KOPT-K1 (cell line): ENCODE results near the gene SYK.
"Not testable (repeated sequence)": the region's sequence is repeated elsewhere in the genome, so short reads cannot be mapped to it uniquely, and the experiment has no call there.

Source experiments
- H3K27ac ChIP-seq: fragments of 200-600 bp; sonication (generic); 2 replicates; pipeline ENCODE4 v1.5.1; 2016; ENCODE audit warnings: antibody characterized with exemption, mild to moderate bottlenecking, low read depth, low read length; ENCODE audit not compliant: poor library complexity, severe bottlenecking
- H3K36me3 ChIP-seq: fragments of 200-600 bp; sonication (generic); 2 replicates; pipeline ENCODE4 v1.5.1; 2017; ENCODE audit warnings: antibody characterized with exemption, mild to moderate bottlenecking, low read length, moderate library complexity; ENCODE audit not compliant: insufficient read depth
- H3K9me3 ChIP-seq: fragments of 200-600 bp; sonication (generic); 2 replicates; pipeline ENCODE4 v1.5.1; 2017; ENCODE audit warnings: antibody characterized with exemption, low read length, mild to moderate bottlenecking; ENCODE audit not compliant: insufficient read depth, poor library complexity, severe bottlenecking

Gene SYK

GRCh38 chr9:90787771-90788460 is 13.7 kb upstream of the SYK start:
- H3K9me3 ChIP-seq, result no peaks in the 10 kb centered on the region
- no peak overlapping the region for H3K27ac ChIP-seq
- no peaks in the 10 kb centered on the region for H3K36me3 ChIP-seq

GRCh38 chr9:90788527-90788926 is 13.1 kb upstream of the SYK start:
- not testable (repeated sequence) for H3K27ac ChIP-seq, H3K36me3 ChIP-seq, H3K9me3 ChIP-seq

DNA sequence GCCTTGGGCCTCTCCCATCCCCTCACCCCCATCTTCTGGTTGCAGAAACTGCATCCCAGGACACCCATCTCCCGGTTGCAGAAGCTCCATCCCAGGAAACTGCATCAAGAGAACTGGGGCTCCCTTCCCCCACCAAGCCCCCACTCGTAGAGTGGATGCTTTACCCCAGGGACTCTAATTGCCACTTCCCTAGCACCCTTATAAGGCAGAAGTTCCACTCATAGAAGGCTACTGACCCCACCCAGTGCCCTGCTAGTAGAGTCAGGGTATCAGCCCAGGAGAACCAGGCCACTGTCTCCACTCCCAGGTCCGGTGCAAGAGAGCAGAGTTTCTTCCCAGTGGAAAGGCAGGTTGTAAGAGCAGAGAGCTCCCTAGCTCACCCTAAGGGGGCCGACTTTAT is 12.2 kb upstream of the SYK start:
- no peak overlapping the region for H3K27ac ChIP-seq
- no peaks in the 10 kb centered on the region for H3K36me3 ChIP-seq
- H3K9me3 ChIP-seq, result no peaks in the 10 kb centered on the region

DNA sequence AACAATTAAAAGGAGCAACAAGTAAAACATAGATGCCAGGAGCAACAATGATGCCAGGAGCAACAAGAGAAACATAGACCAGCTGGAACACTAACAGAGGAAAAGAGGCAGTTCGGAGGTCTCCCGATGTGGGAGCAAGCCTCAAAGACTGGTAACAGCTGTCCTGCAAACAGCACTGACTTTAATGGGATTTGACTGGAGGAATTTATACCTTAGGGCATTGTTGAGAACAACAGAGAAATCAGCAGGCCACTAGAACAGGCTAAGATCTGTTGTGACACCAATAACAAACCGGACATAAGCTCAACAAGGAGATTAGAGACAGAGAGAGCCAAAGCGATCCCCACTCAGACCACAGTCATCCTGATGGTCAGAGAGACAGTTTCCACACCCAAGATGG is 11.8 kb upstream of the SYK start:
- Histone ChIP-seq H3K9me3 (no peaks in the 10 kb centered on the region), H3K36me3 (no peaks in the 10 kb centered on the region), H3K27ac (no peak overlapping the region)

DNA sequence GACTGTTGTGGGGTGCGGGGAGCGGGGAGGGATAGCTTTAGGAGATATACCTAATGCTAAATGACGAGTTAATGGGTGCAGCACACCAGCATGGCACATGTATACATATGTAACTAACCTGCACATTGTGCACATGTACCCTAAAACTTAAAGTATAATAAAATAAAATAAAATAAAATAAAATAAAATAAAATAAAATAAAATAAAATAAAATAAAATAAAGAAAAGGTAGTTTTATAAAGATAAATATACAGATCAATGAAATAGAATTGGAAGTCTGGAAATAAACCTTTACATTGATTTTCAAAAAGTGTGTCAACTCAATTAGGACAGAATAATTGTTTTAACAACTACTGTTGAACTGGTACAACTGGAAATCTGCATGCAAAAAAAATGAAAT is 8.6 kb upstream of the SYK start:
- not testable (repeated sequence) for H3K9me3 ChIP-seq, H3K27ac ChIP-seq, H3K36me3 ChIP-seq

DNA sequence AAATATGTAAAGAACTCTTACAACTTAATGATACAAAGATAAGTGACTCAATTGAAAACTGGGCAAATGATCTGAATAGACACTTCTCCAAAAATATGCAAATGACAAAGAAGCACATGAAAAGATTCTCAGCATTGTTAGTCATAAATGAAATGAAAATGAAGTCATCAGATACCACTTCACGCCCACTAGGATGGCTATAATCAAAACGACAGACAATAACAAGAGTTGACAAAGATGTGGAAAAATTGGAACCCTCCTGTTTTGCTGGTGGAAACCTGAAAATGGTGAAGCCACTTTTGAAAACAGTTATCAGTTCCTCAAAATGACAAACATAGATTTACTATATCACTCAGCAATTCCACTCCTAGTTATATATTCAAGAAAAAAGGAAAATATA is 7.9 kb upstream of the SYK start:
- Histone ChIP-seq H3K27ac (no peak overlapping the region), H3K9me3 (no peaks in the 10 kb centered on the region), H3K36me3 (no peaks in the 10 kb centered on the region)

DNA sequence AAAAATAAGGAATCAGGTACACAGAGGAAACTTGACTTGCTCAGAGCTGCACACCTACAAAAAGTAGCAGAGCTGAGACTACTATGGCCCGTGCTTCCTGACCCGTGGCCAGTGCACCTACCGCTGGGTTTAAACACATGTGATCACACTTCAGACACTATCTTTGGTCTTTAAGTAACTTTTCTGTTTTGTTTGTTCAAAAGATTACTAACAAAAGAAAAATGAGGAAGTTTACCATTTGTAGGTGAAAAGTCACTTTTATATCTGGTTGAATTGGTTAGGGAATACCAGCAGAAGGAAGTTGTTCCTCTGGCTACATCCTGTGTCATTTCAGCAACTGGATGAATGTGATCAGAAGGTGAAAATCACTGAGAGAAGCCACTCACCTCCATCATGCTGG is 6.5 kb upstream of the SYK start:
- Histone ChIP-seq H3K36me3 (no peaks in the 10 kb centered on the region), H3K9me3 (no peaks in the 10 kb centered on the region), H3K27ac (no peak overlapping the region)

GRCh38 chr9:90795871-90796317 is 5.7 kb upstream of the SYK start:
- Histone ChIP-seq H3K9me3 (no peaks in the 10 kb centered on the region), H3K36me3 (no peaks in the 10 kb centered on the region), H3K27ac (no peak overlapping the region)

- no peaks in the 10 kb centered on the region for H3K9me3 ChIP-seq
- H3K36me3 ChIP-seq, result no peaks in the 10 kb centered on the region
- H3K27ac ChIP-seq, result no peak overlapping the region
Observed at GRCh38 chr9:90799271-90799852, 2.3 kb upstream of the SYK start.

- Histone ChIP-seq H3K27ac (no peak overlapping the region), H3K36me3 (no peaks in the 10 kb centered on the region), H3K9me3 (no peaks in the 10 kb centered on the region)
Observed at GRCh38 chr9:90801973-90802322, 329 bp downstream of the SYK start.

- Histone ChIP-seq H3K27ac (no peak overlapping the region), H3K9me3 (no peaks in the 10 kb centered on the region), H3K36me3 (no peaks in the 10 kb centered on the region)
Observed at GRCh38 chr9:90802386-90802985, 867 bp downstream of the SYK start.

DNA sequence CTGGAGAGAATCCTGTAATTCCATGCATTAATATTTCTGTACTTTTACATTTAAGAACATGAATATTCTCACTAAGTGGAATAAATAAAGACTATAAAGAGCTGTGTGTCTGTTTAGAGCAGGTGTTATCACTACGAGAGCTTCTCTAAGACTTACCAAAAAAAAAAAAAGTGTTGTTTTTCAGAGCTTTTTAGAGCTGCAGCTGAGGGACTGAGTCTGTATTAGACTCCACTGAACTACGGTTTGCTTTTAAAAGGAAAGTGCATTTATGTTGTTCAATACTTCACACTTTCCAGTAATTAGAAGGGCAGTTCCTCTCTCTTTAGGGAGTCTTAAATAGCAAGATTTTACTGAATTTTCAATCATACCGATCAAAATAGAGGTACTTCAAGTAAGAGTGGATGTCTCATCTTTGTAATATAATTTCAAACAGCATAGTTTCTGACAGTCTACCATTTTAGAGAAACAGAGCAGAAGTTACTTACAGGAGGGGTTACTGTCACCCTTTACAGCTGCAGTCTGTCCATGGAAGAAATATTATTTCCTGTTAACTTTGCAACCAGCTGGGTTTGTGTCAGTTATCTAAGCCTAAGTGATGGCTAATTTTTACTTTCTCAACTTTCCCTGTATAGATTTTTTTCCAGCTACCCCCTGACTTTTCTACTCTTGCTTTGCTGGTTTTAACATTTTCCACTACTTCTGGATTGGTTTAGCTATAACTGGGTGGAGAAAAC is 2.4 kb downstream of the SYK start:
- Histone ChIP-seq H3K27ac (no peak overlapping the region), H3K9me3 (no peaks in the 10 kb centered on the region), H3K36me3 (no peaks in the 10 kb centered on the region)

GRCh38 chr9:90805006-90805996 is 3.7 kb downstream of the SYK start:
- H3K36me3 ChIP-seq, result no peaks in the 10 kb centered on the region
- H3K27ac ChIP-seq, result no peak overlapping the region
- no peaks in the 10 kb centered on the region for H3K9me3 ChIP-seq

DNA sequence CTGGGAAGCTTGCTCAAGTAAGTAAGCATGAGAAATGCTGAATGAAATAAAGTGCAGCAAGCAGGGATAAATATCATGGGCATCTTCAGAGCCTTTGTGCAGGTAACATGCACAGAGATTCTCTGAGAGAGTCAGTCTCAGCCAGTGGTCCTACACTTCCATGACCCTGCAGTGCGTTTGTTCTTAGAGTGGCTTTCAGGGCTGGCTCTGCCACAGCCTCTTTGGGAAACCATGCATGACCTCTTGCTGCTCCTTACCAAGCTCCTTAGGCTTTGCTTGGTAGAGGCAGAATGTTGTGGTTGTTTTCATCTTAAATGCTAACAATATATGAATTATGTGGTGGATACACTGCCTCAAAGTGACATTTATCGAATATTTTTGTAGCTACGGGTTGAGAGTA is 5.4 kb downstream of the SYK start:
- H3K36me3 ChIP-seq, result no peaks in the 10 kb centered on the region
- no peaks in the 10 kb centered on the region for H3K9me3 ChIP-seq
- H3K27ac ChIP-seq, result no peak overlapping the region

DNA sequence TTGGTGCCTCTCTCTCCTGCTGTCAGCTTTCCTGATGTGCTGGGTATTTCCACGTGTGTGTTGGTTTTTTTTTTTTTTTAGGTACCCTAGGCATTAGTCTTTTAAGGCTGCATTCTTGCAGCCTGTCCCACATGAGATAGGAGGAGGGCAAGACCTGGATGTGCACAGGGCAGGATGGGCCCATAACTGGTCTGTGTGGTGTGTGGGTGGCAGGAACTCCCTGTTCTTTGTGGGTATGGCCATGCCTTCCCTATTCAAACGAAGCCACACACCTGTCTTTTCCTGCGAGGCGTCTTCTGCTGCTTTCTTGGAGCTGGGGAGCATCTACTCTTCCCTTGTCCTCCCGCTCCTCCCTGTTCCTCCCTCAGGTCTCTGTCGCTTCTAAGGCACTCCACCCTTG is 6.8 kb downstream of the SYK start:
- no peak overlapping the region for H3K27ac ChIP-seq
- H3K9me3 ChIP-seq, result no peaks in the 10 kb centered on the region
- no peaks in the 10 kb centered on the region for H3K36me3 ChIP-seq
